Activated CD8-positive, alpha-beta T cell treated with anti-CD3 and anti-CD28 coated beads for 36 hours (primary cell): ENCODE results near the gene ENAH. TPM values are rescaled to one million over a fixed set of nuclear protein-coding genes. Genes with fewer than 3 reads are reported as not detected.

Experiments
- ATAC-seq: fragments of 200-7000 bp; cut with Tn5 transposase; one replicate; pipeline ENCODE4 v1.10.0; 2021; ENCODE audit warnings: mild to moderate bottlenecking, moderate library complexity
- CTCF ChIA-PET: fragments of 350-600 bp; sonication (Branson Sonifier 250); formaldehyde crosslinking; loops from one replicate; lab custom pipeline; 2021; ENCODE audit warnings: antibody characterized with exemption; lab: Charles Lee
- POLR2A ChIA-PET: fragments of 350-600 bp; sonication (Branson Sonifier 250); formaldehyde crosslinking; loops from one replicate; lab custom pipeline; 2021; ENCODE audit warnings: antibody characterized with exemption; lab: Charles Lee
- DNase-seq: peaks from one replicate; pipeline ENCODE4 v3.0.0-alpha.2; 2020
- H3K27ac Mint-ChIP-seq: one replicate; pipeline ENCODE4 v1.8.0; 2021; ENCODE audit warnings: mild to moderate bottlenecking, mixed read lengths
- H3K27me3 Mint-ChIP-seq: one replicate; pipeline ENCODE4 v1.8.0; 2021; ENCODE audit warnings: mixed read lengths
- H3K36me3 Mint-ChIP-seq: one replicate; pipeline ENCODE4 v1.8.0; 2021; ENCODE audit warnings: low read depth, mixed read lengths
- H3K4me1 Mint-ChIP-seq: one replicate; pipeline ENCODE4 v1.8.0; 2021; ENCODE audit warnings: low read depth, mixed read lengths
- H3K4me3 Mint-ChIP-seq: one replicate; pipeline ENCODE4 v1.8.0; 2021; ENCODE audit warnings: mild to moderate bottlenecking, moderate library complexity, mixed read lengths
- H3K9me3 Mint-ChIP-seq: one replicate; pipeline ENCODE4 v1.8.0; 2021; ENCODE audit warnings: mixed read lengths
- CTCF ChIP-seq: fragments of 200-600 bp; IDR thresholded peaks from one replicate; pipeline ENCODE4 v1.8.0; 2022; ENCODE audit warnings: antibody characterized with exemption, mild to moderate bottlenecking
- intact Hi-C: fragments of 100-400 bp; cut with micrococcal nuclease; formaldehyde crosslinking; loops from one replicate; pipeline ENCODE4 v1.10.0; 2022
- total RNA-seq, 2 experiments: library from RNA; stranded (reverse); gene quantifications; one replicate each; pipeline ENCODE4 v1.2.3, GENCODE V29; 2021

ENAH gene
- total RNA-seq, 2 experiments from 2014 or later, result 0.51 to 0.65 TPM

DNA sequence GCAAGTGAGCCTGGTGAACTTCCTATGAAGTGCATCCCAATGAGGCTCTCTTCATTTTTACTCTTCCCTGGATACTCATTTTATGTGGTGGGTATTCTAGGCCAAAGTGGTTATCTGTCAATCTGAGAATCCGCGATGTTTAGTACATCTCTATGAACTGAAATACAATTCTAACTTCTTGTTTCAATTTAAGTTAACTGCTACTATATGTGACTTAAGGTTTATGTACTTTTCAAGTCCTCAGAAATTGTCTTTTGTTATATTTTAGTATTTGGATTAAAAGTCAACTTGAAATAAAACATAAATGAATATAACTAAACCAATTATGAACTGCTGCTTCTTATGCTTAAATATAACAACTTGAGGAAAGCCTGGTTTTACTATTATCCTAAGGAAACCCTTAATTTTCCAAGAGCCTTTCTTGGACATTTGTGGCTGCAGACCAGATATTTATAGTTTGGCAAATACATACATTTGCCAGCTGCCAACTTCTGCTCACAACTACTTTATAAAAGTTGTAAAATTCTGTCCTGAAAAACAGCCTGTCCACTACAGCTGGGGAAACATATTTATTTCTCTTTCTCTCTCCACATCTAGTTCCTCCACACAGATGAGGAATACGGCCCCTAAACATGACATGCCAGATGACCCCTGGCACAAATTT is 60.4 kb downstream of the ENAH start:
- H3K27ac Mint-ChIP-seq, result no peak overlapping the region
- H3K4me3 Mint-ChIP-seq, result no peak overlapping the region
- peaks cover 1% of the 10 kb centered on the region for H3K27me3 Mint-ChIP-seq
- no peak for DNase-seq
- H3K4me1 Mint-ChIP-seq, result no peaks in the 10 kb centered on the region
- ChIA-PET CTCF (interaction anchor here (0.6 kb wide), 1 partner anchor 1604 kb away, joined by 3 read pairs; no protein-coding TSS in a partner anchor), POLR2A (interaction anchor here (0.7 kb wide), 1 partner anchor 131 kb away, joined by 3 read pairs; no protein-coding TSS in a partner anchor)
- ATAC-seq, result no peak
- intact Hi-C loops, result no loop called here
- H3K9me3 Mint-ChIP-seq, result no peaks in the 10 kb centered on the region
- TF ChIP-seq CTCF, result no peak
- H3K36me3 Mint-ChIP-seq, result no peaks in the 10 kb centered on the region

DNA sequence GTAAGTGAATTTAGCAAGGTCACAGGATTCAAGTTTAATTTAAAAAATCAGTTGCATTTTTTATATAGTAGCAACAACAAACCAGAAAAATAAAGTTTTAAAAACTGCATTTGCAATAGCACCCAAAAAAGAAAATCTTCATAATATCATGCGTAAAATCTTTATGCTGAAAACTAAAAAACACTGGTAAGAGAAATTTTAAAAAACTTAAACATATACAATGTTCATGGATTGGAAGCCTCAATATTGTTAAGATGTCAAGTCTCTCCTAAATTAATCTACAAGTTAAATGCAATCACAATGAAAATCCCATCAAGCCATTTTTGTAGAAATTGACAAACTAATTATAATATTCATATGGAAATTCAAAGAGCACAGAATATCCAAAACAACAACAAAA is 65.6 kb downstream of the ENAH start:
- ATAC-seq (no peak), DNase-seq (no peak)
- intact Hi-C loops, result no loop called here
- no peaks in the 10 kb centered on the region for H3K36me3 Mint-ChIP-seq
- CTCF ChIA-PET, result interaction anchor here (0.7 kb wide), 1 partner anchor 17 kb away, joined by 3 read pairs; no protein-coding TSS in a partner anchor
- no peaks in the 10 kb centered on the region for H3K4me1 Mint-ChIP-seq
- no peak overlapping the region for H3K27ac Mint-ChIP-seq
- H3K27me3 Mint-ChIP-seq, result peaks cover 10% of the 10 kb centered on the region
- TF ChIP-seq CTCF, result no peak
- POLR2A ChIA-PET, result no interaction called here
- no peak overlapping the region for H3K4me3 Mint-ChIP-seq
- H3K9me3 Mint-ChIP-seq, result no peaks in the 10 kb centered on the region

DNA sequence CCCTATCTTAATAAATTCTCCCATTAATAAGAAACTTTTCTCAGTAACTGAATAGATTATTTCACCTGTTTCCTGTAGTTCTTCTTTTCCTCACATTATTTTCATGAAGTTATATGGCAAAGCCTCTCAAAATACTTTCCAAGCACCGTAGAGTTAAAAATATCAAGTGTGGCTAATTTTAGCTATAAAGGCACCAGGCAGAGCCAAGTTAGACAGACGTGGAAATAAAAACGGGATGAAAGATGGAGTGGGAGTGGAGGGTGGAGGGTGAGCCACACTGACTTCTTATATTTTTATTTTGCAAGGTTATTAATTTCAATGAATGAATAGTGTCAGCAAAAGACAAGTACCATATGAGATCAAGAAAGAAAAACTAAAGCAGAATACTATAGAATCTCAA is 71.7 kb downstream of the ENAH start:
- TF ChIP-seq CTCF, result no peak
- intact Hi-C loops, result no loop called here
- peaks cover 13% of the 10 kb centered on the region for H3K27me3 Mint-ChIP-seq
- no peak overlapping the region for H3K4me3 Mint-ChIP-seq
- H3K4me1 Mint-ChIP-seq, result peaks cover 2% of the 10 kb centered on the region
- H3K36me3 Mint-ChIP-seq, result no peaks in the 10 kb centered on the region
- no peak overlapping the region for H3K27ac Mint-ChIP-seq
- DNase-seq (no peak), ATAC-seq (no peak)
- ChIA-PET POLR2A (no interaction called here), CTCF (interaction anchor here (0.6 to 1.6 kb wide), 2 partner anchors 28 to 189 kb away, joined by 3 read pairs; no protein-coding TSS in a partner anchor)
- H3K9me3 Mint-ChIP-seq, result no peaks in the 10 kb centered on the region

- Mint-ChIP-seq H3K9me3 (no peaks in the 10 kb centered on the region), H3K27me3 (peaks cover 12% of the 10 kb centered on the region), H3K36me3 (no peaks in the 10 kb centered on the region), H3K4me3 (no peak overlapping the region), H3K4me1 (peaks cover 2% of the 10 kb centered on the region), H3K27ac (no peak overlapping the region)
- ChIA-PET POLR2A (no interaction called here), CTCF (interaction anchor here (1.0 to 1.6 kb wide), 2 partner anchors 29 to 105 kb away, joined by 3 read pairs; no protein-coding TSS in a partner anchor)
- no peak for ATAC-seq
- no peak for TF ChIP-seq CTCF
- intact Hi-C loops, result no loop called here
- no peak for DNase-seq
Observed at GRCh38 chr1:225580238-225581099, 72.5 kb downstream of the ENAH start.
